HG02852 (cell line): ENCODE results near the gene STARD8.
"Not testable (repeated sequence)": the region's sequence is repeated elsewhere in the genome, so short reads cannot be mapped to it uniquely, and the experiment has no call there.

Source experiments
- ATAC-seq: cut with Tn5 transposase; IDR thresholded peaks from one replicate; pipeline ENCODE4 v1.9.1; 2021; ENCODE audit warnings: mild to moderate bottlenecking, moderate library complexity; ENCODE audit not compliant: unreplicated experiment

Gene STARD8

GRCh38 chrX:68686097-68686977 lies 38.9 kb downstream of the STARD8 start:
- ATAC-seq: no peak

GRCh38 chrX:68688931-68689330 lies 41.5 kb downstream of the STARD8 start:
- not testable (repeated sequence) for ATAC-seq

- no peak for ATAC-seq
Observed at GRCh38 chrX:68690936-68691501, 43.6 kb downstream of the STARD8 start.

- no peak for ATAC-seq
Observed at GRCh38 chrX:68691921-68692320, 44.5 kb downstream of the STARD8 start.

GRCh38 chrX:68692651-68693050 lies 45.2 kb downstream of the STARD8 start:
- no peak for ATAC-seq

- ATAC-seq: no peak
Observed at GRCh38 chrX:68693481-68694434, 46.3 kb downstream of the STARD8 start.

GRCh38 chrX:68694435-68695205 lies 47.2 kb downstream of the STARD8 start:
- no peak for ATAC-seq

GRCh38 chrX:68695206-68695845 lies 47.9 kb downstream of the STARD8 start:
- ATAC-seq: no peak

GRCh38 chrX:68696267-68696990 lies 49.0 kb downstream of the STARD8 start:
- ATAC-seq: no peak

- ATAC-seq: no peak
Observed at GRCh38 chrX:68697036-68697435, 49.6 kb downstream of the STARD8 start.

- no peak for ATAC-seq
Observed at GRCh38 chrX:68697465-68698125, 50.1 kb downstream of the STARD8 start.

GRCh38 chrX:68698942-68699341 lies 51.5 kb downstream of the STARD8 start:
- no peak for ATAC-seq

- no peak for ATAC-seq
Observed at GRCh38 chrX:68699960-68700746, 52.7 kb downstream of the STARD8 start.

- no peak for ATAC-seq
Observed at GRCh38 chrX:68703369-68703768, 55.9 kb downstream of the STARD8 start.

GRCh38 chrX:68703846-68704245 lies 56.4 kb downstream of the STARD8 start:
- ATAC-seq: no peak

GRCh38 chrX:68705986-68706385 lies 58.5 kb downstream of the STARD8 start:
- no peak for ATAC-seq

GRCh38 chrX:68708503-68709290 lies 61.2 kb downstream of the STARD8 start:
- no peak for ATAC-seq
